Measurements from ENCODE around the gene TC2N. TPM values are rescaled to one million over a fixed set of nuclear protein-coding genes. Genes with fewer than 3 reads are reported as not detected.

The TC2N gene
- total and polyA plus RNA-seq, 12 donors: 0.89 to 28.4 (median 4.3) TPM

GRCh38 chr14:91893007-91893406, 25.7 kb upstream of the TC2N start:
- TF ChIP-seq POLR2A (IDR thresholded peaks at IDR 0.05): no peak
- TF ChIP-seq CTCF (IDR thresholded peaks at IDR 0.05): peak in 3 of 6 experiments; percentile 21 to 39 (median 23)
- H3K4me1 ChIP-seq (replicated peaks in 1 of 2): peaks cover 0 to 5% of the 10 kb centered on the region in 2 donors
- H3K36me3 ChIP-seq (replicated peaks in 1 of 2): no peaks in the 10 kb centered on the region
- 39 to 45% (median 42%) methylated on average over 7 of the region's 7 CpGs for WGBS, 4 donors
- DNase-seq: no peak
- H3K4me3 ChIP-seq: no peak overlapping the region
- H3K27ac ChIP-seq: peak overlapping the region in 2 of 5 donors; percentile 24 to 68
- intact Hi-C loops (cut with DNase I): no loop called here
- H3K27me3 ChIP-seq: no peaks in the 10 kb centered on the region
- H3K9me3 ChIP-seq (replicated peaks in 1 of 3): no peaks in the 10 kb centered on the region

- DNase-seq: no peak
- Histone ChIP-seq H3K27me3 (no peaks in the 10 kb centered on the region), H3K4me1 (replicated peaks in 1 of 2) (peaks cover 0 to 5% of the 10 kb centered on the region in 2 donors), H3K27ac (peak overlapping the region in 2 of 5 donors; percentile 24 to 68), H3K4me3 (no peak overlapping the region), H3K36me3 (replicated peaks in 1 of 2) (no peaks in the 10 kb centered on the region), H3K9me3 (replicated peaks in 1 of 3) (no peaks in the 10 kb centered on the region)
- intact Hi-C loops (cut with DNase I): no loop called here
- 71 to 90% (median 86%) methylated on average over 3 of the region's 3 CpGs for WGBS, 4 donors
- TF ChIP-seq POLR2A (IDR thresholded peaks at IDR 0.05) (no peak), CTCF (IDR thresholded peaks at IDR 0.05) (no peak)
These were observed 24.4 kb upstream of the TC2N start for GRCh38 chr14:91891721-91892220.

DNA sequence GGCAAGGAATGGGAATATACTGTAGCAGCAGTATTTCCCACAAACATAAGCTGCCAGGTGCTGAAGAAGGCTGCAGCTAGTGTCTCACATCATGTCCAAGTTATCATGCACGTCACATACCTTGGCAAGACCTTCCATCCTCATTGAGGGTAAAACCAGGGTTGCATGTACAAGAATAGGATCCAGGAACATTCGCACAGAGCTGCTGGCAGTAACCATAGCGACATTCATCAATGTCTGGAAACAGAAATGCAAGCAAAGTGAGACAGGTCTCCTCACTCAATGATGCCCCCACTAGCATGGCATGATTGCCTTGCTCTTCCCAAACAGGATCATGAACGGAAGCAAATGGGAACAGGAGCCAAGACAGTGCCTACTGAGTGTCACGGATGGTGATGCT, 23.8 kb upstream of the TC2N start:
- Histone ChIP-seq H3K9me3 (replicated peaks in 1 of 3) (no peaks in the 10 kb centered on the region), H3K4me1 (replicated peaks in 1 of 2) (peaks cover 0 to 5% of the 10 kb centered on the region in 2 donors), H3K36me3 (replicated peaks in 1 of 2) (no peaks in the 10 kb centered on the region), H3K4me3 (no peak overlapping the region), H3K27me3 (no peaks in the 10 kb centered on the region), H3K27ac (peak overlapping the region in 2 of 5 donors; percentile 24 to 68)
- no peak for DNase-seq
- TF ChIP-seq CTCF (IDR thresholded peaks at IDR 0.05) (no peak), POLR2A (IDR thresholded peaks at IDR 0.05) (no peak)
- 79 to 95% (median 86%) methylated on average over 5 of the region's 5 CpGs for WGBS, 4 donors
- intact Hi-C loops (cut with DNase I): no loop called here

GRCh38 chr14:91890291-91890749, 23.0 kb upstream of the TC2N start:
- WGBS, 4 donors: 47 to 64% (median 56%) methylated on average over 4 to 5 of the region's 5 CpGs
- Histone ChIP-seq H3K9me3 (replicated peaks in 1 of 3) (no peaks in the 10 kb centered on the region), H3K4me1 (replicated peaks in 1 of 2) (peaks cover 0 to 5% of the 10 kb centered on the region in 2 donors), H3K36me3 (replicated peaks in 1 of 2) (no peaks in the 10 kb centered on the region), H3K27me3 (no peaks in the 10 kb centered on the region), H3K4me3 (no peak overlapping the region), H3K27ac (peak overlapping the region in 2 of 5 donors; percentile 24 to 68)
- DNase-seq: no peak
- intact Hi-C loops (cut with DNase I): no loop called here
- TF ChIP-seq CTCF (IDR thresholded peaks at IDR 0.05): no peak
- TF ChIP-seq POLR2A (IDR thresholded peaks at IDR 0.05): no peak

All from adrenal gland (tissue), 12 donors.